ENCODE results near the gene MRPS2.
"Not testable (repeated sequence)": the region's sequence is repeated elsewhere in the genome, so short reads cannot be mapped to it uniquely, and the experiment has no call there.

Gene MRPS2

GRCh38 chr9:135534826-135535225 lies 34.3 kb downstream of the MRPS2 start:
- not testable (repeated sequence) for DNase-seq (ENCODE audit: low read depth)

DNA sequence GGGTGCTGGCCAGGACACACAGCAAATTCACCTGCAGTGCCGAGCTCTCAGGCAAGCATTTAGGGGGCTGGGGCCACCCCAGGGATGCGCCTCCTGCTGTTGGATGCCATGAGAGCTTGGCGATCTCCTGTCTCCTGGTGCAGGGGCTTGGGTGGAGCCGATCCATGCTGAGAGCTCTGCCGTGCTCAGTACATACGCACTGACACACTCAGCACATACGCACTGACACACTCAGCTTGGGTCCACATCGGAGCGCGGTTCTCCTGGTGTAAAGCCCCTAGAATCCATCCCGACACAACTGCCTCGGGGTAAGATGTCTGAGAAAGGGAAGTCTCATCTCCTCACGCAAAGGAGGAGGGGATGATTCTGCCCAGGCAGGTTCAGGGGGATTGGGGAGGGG lies 35.1 kb downstream of the MRPS2 start:
- DNase-seq (ENCODE audit: low read depth) = not testable (repeated sequence)

DNA sequence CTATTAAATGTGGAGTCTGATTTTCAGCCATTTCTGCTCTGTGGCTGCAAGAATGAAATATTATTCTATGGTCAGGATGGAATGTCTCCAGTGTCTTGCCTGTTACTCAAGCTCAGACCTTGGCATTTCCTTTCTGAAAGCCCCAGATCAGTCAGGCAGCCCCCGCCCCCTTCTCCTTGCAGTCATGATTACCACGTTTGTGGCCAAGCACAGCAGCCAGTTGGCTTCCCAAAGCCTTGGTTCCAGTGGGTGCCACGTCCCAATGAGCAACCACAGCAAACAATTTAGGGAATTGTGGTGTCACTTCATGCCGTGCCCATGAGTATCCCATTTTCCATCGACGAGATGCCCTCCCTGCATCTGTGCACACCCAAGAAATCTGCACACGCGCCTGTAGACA lies 35.7 kb downstream of the MRPS2 start:
- DNase-seq (ENCODE audit: low read depth) = peak; percentile 22

DNA sequence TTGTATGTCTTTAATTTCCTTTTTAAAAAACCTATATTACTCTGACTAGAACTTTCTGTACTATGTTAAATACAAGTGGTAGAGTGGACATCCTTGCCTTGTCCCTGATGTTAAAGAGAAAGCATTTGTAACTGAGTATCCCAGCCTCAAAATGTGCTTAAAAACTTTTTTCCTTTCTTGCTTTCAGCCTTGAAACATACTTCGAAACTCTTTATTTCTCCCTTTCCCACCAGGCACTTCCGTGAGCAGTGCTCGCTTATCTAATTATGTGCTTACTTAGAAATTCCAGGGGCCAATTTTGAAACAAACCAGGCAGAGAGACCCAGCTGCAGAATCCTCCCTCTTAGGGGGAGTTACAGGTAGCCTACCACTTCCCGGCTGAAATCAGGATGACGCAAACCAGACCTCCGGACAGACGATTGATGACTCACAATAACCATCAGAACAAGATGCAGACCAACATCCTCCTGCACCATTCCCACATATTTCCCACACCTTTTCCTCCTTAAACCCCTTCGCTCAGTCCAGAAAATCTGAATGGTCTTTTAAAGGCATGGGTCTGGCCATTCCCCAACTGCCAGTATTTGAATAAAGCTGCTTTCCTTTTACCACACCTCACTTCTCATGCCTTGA lies 42.9 kb downstream of the MRPS2 start:
- not testable (repeated sequence) for DNase-seq (ENCODE audit: low read depth)

DNA sequence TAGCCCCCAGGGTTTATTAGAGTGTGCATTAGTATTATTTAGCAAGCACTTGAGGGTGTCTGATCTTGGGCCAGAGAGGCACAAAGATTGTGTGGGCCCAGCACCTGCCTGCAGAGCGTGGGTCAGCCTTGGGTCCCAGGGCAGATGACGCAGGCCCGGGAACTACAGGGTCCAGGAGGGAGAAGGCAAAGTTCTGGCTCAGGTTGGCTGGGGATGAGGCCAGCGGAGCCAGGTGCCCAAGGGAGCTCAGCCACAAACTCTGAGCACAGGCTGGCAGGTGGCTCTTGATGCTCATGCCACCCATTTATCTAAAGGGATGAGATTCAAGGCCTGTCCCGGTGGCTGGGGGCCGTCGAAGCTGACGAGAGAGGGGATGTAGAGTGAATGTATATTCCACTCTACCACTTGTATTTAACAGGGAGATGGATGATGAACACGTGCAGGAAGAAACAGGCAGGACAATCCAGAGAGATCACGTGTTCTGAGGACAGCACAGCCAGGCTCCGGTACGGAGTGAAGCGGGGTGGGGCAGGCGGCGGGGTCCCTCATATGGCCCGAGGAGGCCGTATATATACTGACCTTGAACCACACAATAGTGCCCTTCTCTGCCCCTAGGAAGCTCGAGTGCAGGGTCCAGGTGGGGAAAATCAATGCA lies 44.6 kb downstream of the MRPS2 start:
- no peak for DNase-seq (ENCODE audit: low read depth)

DNA sequence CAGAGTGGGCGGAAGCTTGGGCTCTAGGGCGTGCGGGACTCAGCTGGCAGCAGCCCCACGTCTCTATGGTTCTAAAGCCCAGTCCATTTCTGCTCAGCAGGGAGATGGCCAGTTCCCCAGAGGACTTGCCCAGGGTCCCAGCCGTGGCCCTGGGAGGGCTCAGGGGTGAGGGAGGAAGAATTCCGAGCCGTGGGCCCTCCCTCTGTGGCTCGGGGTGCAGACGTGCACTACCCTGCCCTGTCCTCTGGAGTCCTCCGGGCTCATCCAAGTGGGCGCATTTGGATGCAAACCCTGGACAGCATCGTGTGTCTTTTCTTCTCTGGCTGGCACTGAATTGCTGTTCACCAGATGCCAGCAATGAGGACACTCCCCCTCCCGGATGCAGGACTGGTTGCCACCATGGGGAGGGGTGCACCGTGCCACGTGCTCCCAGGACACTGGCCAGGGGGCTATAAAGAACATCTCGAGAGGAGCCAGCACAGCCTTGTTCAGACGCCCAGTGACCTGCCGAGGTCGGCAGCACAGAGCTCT lies 45.2 kb downstream of the MRPS2 start, which contains the start of gene OBP2A:
OBP2A (plus strand) TSS at position 481 of the 531 bp plus-strand sequence. CDS start 55 bp downstream, outside the sequence.
- not testable (repeated sequence) for DNase-seq (ENCODE audit: low read depth)

- not testable (repeated sequence) for DNase-seq (ENCODE audit: low read depth)
Measured at GRCh38 chr9:135546792-135547617, 46.5 kb downstream of the MRPS2 start.

DNA sequence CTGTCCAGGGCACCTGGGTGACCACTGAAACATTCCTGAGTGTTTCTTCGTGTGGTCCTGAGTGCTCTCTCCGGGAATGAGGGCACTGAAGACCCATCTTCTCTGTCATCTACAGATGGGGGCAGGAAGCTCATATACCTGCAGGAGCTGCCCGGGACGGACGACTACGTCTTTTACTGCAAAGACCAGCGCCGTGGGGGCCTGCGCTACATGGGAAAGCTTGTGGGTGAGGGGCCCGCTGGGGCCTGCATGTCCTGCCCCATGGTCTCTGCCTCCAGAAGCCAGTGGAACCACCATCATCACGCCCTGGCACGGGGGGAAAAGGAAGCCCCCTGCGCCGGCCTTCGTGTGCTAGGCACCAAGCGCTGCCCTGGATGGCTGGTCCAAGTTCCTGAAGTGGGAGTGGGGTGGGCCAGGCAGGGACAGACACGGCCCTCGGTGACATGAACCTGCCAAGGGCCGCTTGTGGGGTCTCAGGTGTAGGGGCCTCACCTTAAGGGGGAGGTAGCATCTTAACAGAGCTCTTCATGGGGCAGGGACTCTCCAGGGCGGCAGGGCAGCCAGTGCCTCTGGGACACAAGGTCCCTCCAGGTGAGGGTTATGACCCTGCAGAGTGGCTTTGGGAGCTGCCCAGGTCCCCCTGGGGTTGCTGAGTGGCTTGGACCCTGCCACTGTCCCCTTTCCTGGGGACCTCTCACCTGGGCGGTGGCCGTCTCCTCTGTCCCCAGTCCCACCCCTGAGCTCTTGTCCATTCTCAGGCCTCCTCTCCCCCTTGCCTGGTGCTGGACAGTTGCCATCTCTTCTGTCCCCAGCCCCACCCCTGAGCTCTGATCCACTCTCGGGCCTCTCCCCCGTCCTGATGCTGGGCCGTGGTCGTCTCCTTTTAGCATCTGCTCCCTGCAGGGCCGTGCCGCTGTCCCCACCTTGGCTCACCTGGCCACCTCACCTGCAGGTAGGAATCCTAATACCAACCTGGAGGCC lies 47.6 kb downstream of the MRPS2 start:
- DNase-seq (ENCODE audit: low read depth) = no peak

DNA sequence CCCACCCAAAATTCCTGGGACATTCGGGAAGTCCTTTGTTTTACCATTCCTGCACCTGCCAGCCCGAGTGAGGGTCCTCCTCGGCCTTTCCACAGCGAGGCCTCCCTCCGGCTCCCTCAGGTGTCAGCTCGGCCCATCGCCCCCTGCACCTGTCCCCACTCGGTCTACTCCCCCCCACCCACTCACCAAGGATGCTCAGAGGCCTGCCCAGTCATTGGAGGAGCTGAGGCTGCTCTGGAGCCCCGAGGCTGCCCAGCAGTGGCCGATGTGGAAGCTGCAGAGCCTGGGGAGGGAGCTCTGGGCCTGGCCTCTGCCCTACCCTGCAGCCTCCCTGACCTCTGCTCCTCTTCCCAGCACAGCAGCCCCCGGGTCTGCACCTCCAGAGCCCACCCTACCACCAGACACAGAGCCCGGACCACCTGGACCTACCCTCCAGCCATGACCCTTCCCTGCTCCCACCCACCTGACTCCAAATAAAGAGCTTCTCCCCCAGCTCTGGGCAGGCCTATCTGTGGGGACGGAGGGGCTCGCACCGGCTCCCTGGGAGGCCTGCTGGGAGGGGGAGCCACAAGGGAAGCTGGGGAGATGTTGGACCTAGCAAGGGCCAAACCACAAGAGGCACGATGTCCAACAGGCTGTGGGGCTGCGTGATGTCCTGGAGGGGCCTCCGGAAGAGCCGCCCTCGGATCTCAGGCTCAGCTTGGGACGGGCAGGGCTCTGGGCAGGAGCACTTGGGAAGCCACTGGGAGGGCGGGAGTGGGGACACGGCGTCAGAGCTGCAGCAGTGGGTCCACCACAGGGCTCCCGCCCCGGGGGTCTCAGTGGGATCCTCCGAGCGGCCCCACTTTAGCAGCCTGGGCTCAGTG lies 49.2 kb downstream of the MRPS2 start:
- DNase-seq (ENCODE audit: low read depth) = not testable (repeated sequence)

- no peak for DNase-seq (ENCODE audit: low read depth)
Measured at GRCh38 chr9:135550344-135550918, 49.9 kb downstream of the MRPS2 start.

GRCh38 chr9:135551031-135551430 lies 50.5 kb downstream of the MRPS2 start:
- no peak for DNase-seq (ENCODE audit: low read depth)

GRCh38 chr9:135551456-135551855 lies 51.0 kb downstream of the MRPS2 start:
- DNase-seq (ENCODE audit: low read depth) = no peak

DNA sequence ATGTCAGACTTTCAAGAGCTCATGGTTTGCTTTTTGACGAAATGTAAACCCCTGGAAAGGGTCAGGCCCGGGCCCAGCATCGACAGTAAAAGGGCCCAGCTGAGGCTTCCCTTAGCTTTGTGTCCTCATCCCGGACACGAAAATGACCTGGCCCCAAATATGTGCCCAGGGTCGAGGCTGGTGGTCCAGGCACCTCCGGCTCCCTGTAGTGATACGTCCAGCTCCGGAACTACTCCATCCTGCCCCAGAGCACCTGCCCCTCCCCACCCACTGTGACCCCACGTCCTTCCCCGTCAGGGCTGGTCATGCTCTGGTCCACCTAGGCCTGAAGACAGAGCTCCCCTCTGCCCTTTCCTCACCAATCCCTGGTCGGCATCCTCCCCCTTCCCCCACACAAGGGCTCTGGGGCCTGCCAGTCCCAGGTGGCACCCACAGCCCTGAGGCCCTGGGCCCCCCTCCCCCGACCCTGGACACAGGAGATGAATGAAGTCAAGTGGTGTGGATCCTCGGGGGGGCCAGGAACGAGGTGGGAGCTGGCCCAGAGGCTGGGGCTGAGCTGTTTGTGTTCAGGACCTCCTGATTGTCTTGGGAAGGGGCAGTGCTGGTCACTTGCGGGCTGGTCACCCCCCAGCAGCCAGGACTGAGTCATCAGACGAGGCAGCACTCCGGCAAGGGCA lies 51.7 kb downstream of the MRPS2 start:
- no peak for DNase-seq (ENCODE audit: low read depth)

GRCh38 chr9:135552698-135553171 lies 52.3 kb downstream of the MRPS2 start:
- DNase-seq (ENCODE audit: low read depth) = no peak

All from non-pigmented ciliary epithelial cell (primary cell).